Neural progenitor cell (in vitro differentiated cells): ENCODE data around the gene MROH2A. TPM values are rescaled to one million over a fixed set of nuclear protein-coding genes. Genes with fewer than 3 reads are reported as not detected.

ENCODE experiments used
- DNase-seq: peaks from one replicate; pipeline ENCODE4 v3.0.0-alpha.2; 2016; ENCODE audit warnings: low spot score
- H2AFZ ChIP-seq: fragments of 200-600 bp; sonication (generic); replicated peaks from 2 replicates; pipeline ENCODE4 v1.6.1; 2016; ENCODE audit warnings: antibody characterized with exemption
- H3F3A ChIP-seq: fragments of 200-600 bp; sonication (generic); 2 replicates; pipeline ENCODE4 v1.6.1; 2016; ENCODE audit warnings: antibody characterized with exemption, low read depth
- H3K27ac ChIP-seq: fragments of 200-600 bp; sonication (generic); 2 replicates; pipeline ENCODE4 v1.5.1; 2016; ENCODE audit warnings: mild to moderate bottlenecking
- H3K27me3 ChIP-seq: fragments of 200-600 bp; sonication (generic); 2 replicates; pipeline ENCODE4 v1.6.1; 2016; ENCODE audit warnings: mild to moderate bottlenecking, moderate library complexity
- H3K36me3 ChIP-seq: fragments of 200-600 bp; sonication (generic); 2 replicates; pipeline ENCODE4 v1.5.1; 2016
- H3K4me1 ChIP-seq: fragments of 200-600 bp; sonication (generic); 2 replicates; pipeline ENCODE4 v1.6.1; 2016; ENCODE audit warnings: mixed run types
- H3K4me2 ChIP-seq: fragments of 200-600 bp; sonication (generic); 2 replicates; pipeline ENCODE4 v1.6.1; 2016
- H3K4me3 ChIP-seq: fragments of 200-600 bp; sonication (generic); 2 replicates; pipeline ENCODE4 v1.5.1; 2016
- H3K79me2 ChIP-seq: fragments of 200-600 bp; sonication (generic); 2 replicates; pipeline ENCODE4 v1.6.1; 2016; ENCODE audit warnings: low read depth
- H3K9ac ChIP-seq: fragments of 200-600 bp; sonication (generic); 2 replicates; pipeline ENCODE4 v1.6.1; 2016
- H3K9me3 ChIP-seq: fragments of 200-600 bp; sonication (generic); 2 replicates; pipeline ENCODE4 v1.5.1; 2016; ENCODE audit warnings: low read depth
- H4K20me1 ChIP-seq: fragments of 200-600 bp; sonication (generic); 2 replicates; pipeline ENCODE4 v1.6.1; 2016; ENCODE audit warnings: low read depth
- H3K27ac Mint-ChIP-seq: 3 replicates; pipeline ENCODE4 v1.8.0; 2021; ENCODE audit warnings: mixed read lengths
- H3K27me3 Mint-ChIP-seq: 2 replicates; pipeline ENCODE4 v1.8.0; 2022; ENCODE audit warnings: low read depth, mild to moderate bottlenecking, inconsistent platforms, moderate library complexity, mixed read lengths; ENCODE audit not compliant: insufficient read depth
- H3K36me3 Mint-ChIP-seq: 3 replicates; pipeline ENCODE4 v1.8.0; 2021; ENCODE audit warnings: mixed read lengths
- H3K4me1 Mint-ChIP-seq: 3 replicates; pipeline ENCODE4 v1.8.0; 2021; ENCODE audit warnings: mixed read lengths
- H3K4me3 Mint-ChIP-seq: 3 replicates; pipeline ENCODE4 v1.8.0; 2021; ENCODE audit warnings: mild to moderate bottlenecking, moderate library complexity, mixed read lengths
- H3K9me3 Mint-ChIP-seq: 3 replicates; pipeline ENCODE4 v1.8.0; 2020; ENCODE audit warnings: mixed read lengths
- EZH2 ChIP-seq: fragments of 200-600 bp; sonication (generic); IDR thresholded peaks from 2 replicates; pipeline ENCODE4 v1.6.1; 2017; ENCODE audit warnings: antibody characterized with exemption, mild to moderate bottlenecking, moderate library complexity
- EZH2phosphoT487 ChIP-seq: fragments of 200-600 bp; sonication (generic); IDR thresholded peaks from 2 replicates; pipeline ENCODE4 v1.6.1; 2017; ENCODE audit warnings: antibody characterized with exemption
- total RNA-seq: library from RNA; depleted of rRNA; stranded (reverse); fragments of >200 nt; gene quantifications from 2 replicates; pipeline ENCODE4 v1.2.3, GENCODE V29; 2015; ENCODE audit warnings: low replicate concordance
- TF ChIP-seq, protein P1 (sequence below): fragments of 200-600 bp; sonication (generic); IDR thresholded peaks from 2 replicates; pipeline ENCODE4 v1.5.1; 2017; ENCODE audit warnings: antibody characterized with exemption, mild to moderate bottlenecking

Gene MROH2A
- total RNA-seq, 1 donor from 2014 or later, result not detected

DNA sequence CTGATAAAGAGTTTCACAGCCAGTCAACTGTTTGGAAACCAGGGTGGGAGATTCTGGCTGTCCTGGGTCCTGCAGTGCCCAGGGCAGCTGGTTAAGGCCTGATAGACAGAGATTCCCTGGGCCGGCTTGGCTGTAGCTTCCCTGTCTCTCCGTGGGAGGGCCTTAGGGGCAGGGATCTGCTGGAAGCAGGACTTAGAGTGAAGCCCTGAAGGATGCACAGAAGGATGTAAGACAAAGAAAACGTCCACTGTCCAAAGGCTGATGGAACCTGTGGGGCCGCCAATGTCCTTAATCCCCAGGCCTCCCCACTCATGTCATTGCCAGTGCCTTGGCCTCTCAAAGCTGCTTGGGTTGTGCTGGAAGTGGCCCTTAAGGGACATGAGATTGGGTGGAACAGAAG lies 33.0 kb downstream of the MROH2A start:
- no peaks in the 10 kb centered on the region for H4K20me1 ChIP-seq
- H3F3A ChIP-seq, result no peaks in the 10 kb centered on the region
- no peaks in the 10 kb centered on the region for H3K79me2 ChIP-seq
- H3K4me1 Mint-ChIP-seq, result no peaks in the 10 kb centered on the region
- H2AFZ ChIP-seq, result no peak overlapping the region
- no peak overlapping the region for H3K4me3 Mint-ChIP-seq
- no peak overlapping the region for H3K27ac ChIP-seq
- no peaks in the 10 kb centered on the region for H3K9me3 Mint-ChIP-seq
- H3K4me2 ChIP-seq, result no peak overlapping the region
- no peaks in the 10 kb centered on the region for H3K27me3 Mint-ChIP-seq
- no peak overlapping the region for H3K27ac Mint-ChIP-seq
- no peaks in the 10 kb centered on the region for H3K27me3 ChIP-seq
- TF ChIP-seq, protein P1, sequence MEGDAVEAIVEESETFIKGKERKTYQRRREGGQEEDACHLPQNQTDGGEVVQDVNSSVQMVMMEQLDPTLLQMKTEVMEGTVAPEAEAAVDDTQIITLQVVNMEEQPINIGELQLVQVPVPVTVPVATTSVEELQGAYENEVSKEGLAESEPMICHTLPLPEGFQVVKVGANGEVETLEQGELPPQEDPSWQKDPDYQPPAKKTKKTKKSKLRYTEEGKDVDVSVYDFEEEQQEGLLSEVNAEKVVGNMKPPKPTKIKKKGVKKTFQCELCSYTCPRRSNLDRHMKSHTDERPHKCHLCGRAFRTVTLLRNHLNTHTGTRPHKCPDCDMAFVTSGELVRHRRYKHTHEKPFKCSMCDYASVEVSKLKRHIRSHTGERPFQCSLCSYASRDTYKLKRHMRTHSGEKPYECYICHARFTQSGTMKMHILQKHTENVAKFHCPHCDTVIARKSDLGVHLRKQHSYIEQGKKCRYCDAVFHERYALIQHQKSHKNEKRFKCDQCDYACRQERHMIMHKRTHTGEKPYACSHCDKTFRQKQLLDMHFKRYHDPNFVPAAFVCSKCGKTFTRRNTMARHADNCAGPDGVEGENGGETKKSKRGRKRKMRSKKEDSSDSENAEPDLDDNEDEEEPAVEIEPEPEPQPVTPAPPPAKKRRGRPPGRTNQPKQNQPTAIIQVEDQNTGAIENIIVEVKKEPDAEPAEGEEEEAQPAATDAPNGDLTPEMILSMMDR, result no peak
- TF ChIP-seq EZH2, result no peak
- TF ChIP-seq EZH2phosphoT487, result no peak
- H3K4me1 ChIP-seq, result no peaks in the 10 kb centered on the region
- no peak for DNase-seq
- H3K36me3 ChIP-seq, result no peaks in the 10 kb centered on the region
- no peaks in the 10 kb centered on the region for H3K9me3 ChIP-seq
- H3K9ac ChIP-seq, result no peak overlapping the region
- no peaks in the 10 kb centered on the region for H3K36me3 Mint-ChIP-seq
- H3K4me3 ChIP-seq, result no peak overlapping the region

DNA sequence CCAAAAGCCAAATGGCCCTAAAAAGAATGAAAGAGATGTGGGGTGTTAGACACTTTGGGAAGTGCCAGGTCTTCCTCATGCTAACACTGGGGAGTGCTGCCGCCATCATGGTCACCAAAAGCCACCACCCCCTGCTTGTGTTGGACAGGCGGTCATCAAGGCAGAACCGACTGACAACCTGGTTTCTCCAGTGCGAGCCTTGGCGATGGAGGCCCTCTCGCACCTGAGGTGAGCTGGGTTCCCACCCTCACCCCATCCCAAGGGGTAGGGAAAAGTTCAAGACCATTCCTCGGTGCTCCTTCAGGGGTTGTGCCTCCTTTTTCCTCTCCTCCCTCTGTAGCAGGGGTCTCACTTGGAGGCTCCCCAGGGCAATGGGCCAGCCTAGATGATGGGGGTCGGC lies 33.6 kb downstream of the MROH2A start:
- Histone ChIP-seq H3K4me3 (no peak overlapping the region), H3K9me3 (no peaks in the 10 kb centered on the region), H3F3A (no peaks in the 10 kb centered on the region), H3K4me2 (no peak overlapping the region), H2AFZ (no peak overlapping the region), H4K20me1 (no peaks in the 10 kb centered on the region), H3K9ac (no peak overlapping the region), H3K27me3 (no peaks in the 10 kb centered on the region), H3K27ac (no peak overlapping the region), H3K79me2 (no peaks in the 10 kb centered on the region), H3K36me3 (no peaks in the 10 kb centered on the region), H3K4me1 (no peaks in the 10 kb centered on the region)
- Mint-ChIP-seq H3K4me1 (peaks cover 6% of the 10 kb centered on the region), H3K36me3 (no peaks in the 10 kb centered on the region), H3K4me3 (no peak overlapping the region), H3K27me3 (no peaks in the 10 kb centered on the region), H3K9me3 (no peaks in the 10 kb centered on the region), H3K27ac (no peak overlapping the region)
- DNase-seq, result no peak
- TF ChIP-seq, protein P1, result no peak
- no peak for TF ChIP-seq EZH2
- TF ChIP-seq EZH2phosphoT487, result no peak

DNA sequence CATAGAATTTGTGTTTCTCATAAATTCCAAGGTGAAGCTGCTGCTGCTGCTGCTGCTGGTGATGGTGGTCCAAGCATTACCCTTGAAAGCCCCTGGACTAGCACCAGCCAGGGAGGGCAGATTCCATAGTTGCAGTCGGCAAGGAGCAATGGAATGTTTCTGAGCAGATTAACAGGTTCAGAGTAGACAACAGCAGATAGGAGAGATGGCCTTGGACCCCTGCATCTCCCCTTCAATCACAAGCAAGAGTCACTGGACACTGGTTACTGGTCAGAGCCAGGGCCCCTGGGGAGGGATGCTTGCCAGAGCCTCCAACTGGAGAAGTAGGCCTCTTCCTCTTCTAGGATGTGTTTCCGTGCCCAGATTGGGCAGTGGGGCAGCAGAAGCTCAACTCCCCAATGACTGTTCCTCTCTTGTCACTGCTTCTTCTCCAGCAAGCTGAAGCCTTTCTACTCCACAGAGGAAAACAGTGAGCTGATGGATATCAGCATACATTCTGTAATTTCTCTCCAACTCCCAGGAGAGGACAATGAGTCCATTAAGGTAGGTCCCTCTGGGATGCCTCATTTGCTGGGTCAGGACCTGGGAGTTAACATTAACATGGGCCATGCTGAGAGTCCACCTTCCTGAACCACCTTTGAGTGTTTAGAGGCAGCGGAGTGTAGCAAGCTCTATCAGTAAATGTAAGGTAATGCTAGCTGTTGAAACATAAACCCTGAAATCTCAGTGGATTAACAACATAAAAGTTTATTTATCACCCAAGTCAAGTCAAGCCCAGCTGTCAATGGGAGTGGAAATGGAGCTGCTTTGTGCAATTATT lies 35.3 kb downstream of the MROH2A start:
- TF ChIP-seq EZH2phosphoT487, result no peak
- TF ChIP-seq, protein P1, result no peak
- no peak for TF ChIP-seq EZH2
- DNase-seq, result no peak
- no peaks in the 10 kb centered on the region for H3K36me3 Mint-ChIP-seq

More for the DNA sequence above, 35.3 kb downstream of the MROH2A start:
- Histone ChIP-seq H3K4me2 (no peak overlapping the region), H3K79me2 (no peaks in the 10 kb centered on the region), H4K20me1 (no peaks in the 10 kb centered on the region), H3K36me3 (no peaks in the 10 kb centered on the region), H3K4me1 (no peaks in the 10 kb centered on the region), H3K9ac (no peak overlapping the region), H3K4me3 (no peak overlapping the region), H3K27me3 (no peaks in the 10 kb centered on the region), H3K27ac (no peak overlapping the region), H3F3A (no peaks in the 10 kb centered on the region), H3K9me3 (no peaks in the 10 kb centered on the region), H2AFZ (no peak overlapping the region)
- no peaks in the 10 kb centered on the region for H3K9me3 Mint-ChIP-seq
- peaks cover 10% of the 10 kb centered on the region for H3K4me1 Mint-ChIP-seq
- H3K4me3 Mint-ChIP-seq, result no peak overlapping the region
- peaks cover 4% of the 10 kb centered on the region for H3K27me3 Mint-ChIP-seq
- no peak overlapping the region for H3K27ac Mint-ChIP-seq
